ENCODE results near the gene TAC3.
"Not testable (repeated sequence)": the region's sequence is repeated elsewhere in the genome, so short reads cannot be mapped to it uniquely, and the experiment has no call there.

DNA sequence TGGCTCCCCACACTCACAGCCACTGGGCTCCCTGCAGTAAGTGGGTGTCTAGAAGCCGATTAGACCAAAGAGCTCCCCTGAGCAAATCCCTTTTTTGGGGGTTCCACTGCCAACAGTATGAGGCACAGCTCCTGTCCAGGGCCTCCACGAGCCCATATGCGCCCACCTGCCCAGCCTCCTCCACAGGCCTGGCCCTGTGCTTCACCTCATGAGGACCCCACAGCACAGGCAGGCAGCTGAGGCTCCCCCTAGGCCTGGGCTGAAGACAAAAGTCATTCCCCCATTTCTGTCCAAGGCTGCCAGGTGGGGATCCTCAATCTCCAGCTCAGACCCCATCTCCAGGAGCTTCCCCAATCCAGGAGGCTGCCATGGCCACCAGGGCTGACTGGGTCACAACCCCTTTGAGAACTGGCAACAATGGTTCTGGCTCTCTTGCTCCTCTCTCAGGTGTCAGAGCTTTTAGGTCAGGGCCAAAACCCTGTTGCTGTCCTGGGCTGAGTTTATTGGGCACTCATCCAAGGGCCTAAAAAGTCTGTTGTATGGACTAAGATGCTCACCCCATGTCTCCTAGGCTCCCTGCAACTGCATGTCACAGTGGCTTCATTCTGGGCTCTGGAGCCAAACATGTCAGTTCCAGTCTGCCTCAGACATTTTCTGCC is 33.6 kb downstream of the TAC3 start:
- not testable (repeated sequence) for TF ChIP-seq POLR2A (IDR thresholded peaks at IDR 0.05; ENCODE audit: low read length); GATA1 (IDR thresholded peaks at IDR 0.05; ENCODE audit: low read depth, low read length)
